H1 (cell line): Measurements from ENCODE around the gene PTMA. TPM values are rescaled to one million over a fixed set of nuclear protein-coding genes. Genes with fewer than 3 reads are reported as not detected.

ENCODE experiments used
- CTCF ChIA-PET: fragments of 300-600 bp; sonication (Branson Sonifier 250); formaldehyde crosslinking; loops from one replicate; lab custom pipeline; 2021; ENCODE audit not compliant: partially characterized antibody; lab: Charles Lee
- POLR2A ChIA-PET: fragments of 300-600 bp; sonication (Branson Sonifier 250); formaldehyde crosslinking; loops from one replicate; lab custom pipeline; 2021; ENCODE audit warnings: inconsistent platforms; ENCODE audit not compliant: partially characterized antibody; lab: Charles Lee
- DNase-seq, 2 experiments: peaks; one replicate each; pipeline versions ENCODE4 v3.0.0 to v3.0.0-alpha.2; 2010 to 2022; ENCODE audit warnings: low spot score in 2 of 2, low read depth in 1 of 2, mixed read lengths in 1 of 2
- FAIRE-seq: peaks from 2 replicates; lab custom pipeline; 2011; peaks lifted over from hg19 to GRCh38; lab: Jason Lieb, UNC
- H2AFZ ChIP-seq: 2 replicates; pipeline ENCODE4 v1.8.1; 2012; ENCODE audit warnings: low read length, inconsistent platforms
- H2AK5ac ChIP-seq: 2 replicates; pipeline ENCODE4 v1.6.1; 2013; ENCODE audit warnings: low read depth, low read length
- H2BK120ac ChIP-seq: replicated peaks from 2 replicates; pipeline ENCODE3; 2013; ENCODE audit warnings: low read depth, low read length, inconsistent platforms
- H2BK12ac ChIP-seq: 2 replicates; pipeline ENCODE4 v1.6.1; 2013; ENCODE audit warnings: low read depth, low read length
- H2BK15ac ChIP-seq: 2 replicates; pipeline ENCODE4 v1.6.1; 2013; ENCODE audit warnings: low read length
- H2BK20ac ChIP-seq: 2 replicates; pipeline ENCODE4 v1.6.1; 2013; ENCODE audit warnings: low read length
- H2BK5ac ChIP-seq: 2 replicates; pipeline ENCODE4 v1.6.1; 2013; ENCODE audit warnings: low read depth, low read length
- H3K14ac ChIP-seq: 2 replicates; pipeline ENCODE4 v1.6.1; 2013; ENCODE audit warnings: inconsistent platforms; ENCODE audit not compliant: insufficient read length
- H3K18ac ChIP-seq: 2 replicates; pipeline ENCODE4 v1.6.1; 2013; ENCODE audit warnings: low read length; ENCODE audit errors: extremely low read depth
- H3K23ac ChIP-seq: 2 replicates; pipeline ENCODE4 v1.6.1; 2013; ENCODE audit warnings: inconsistent platforms; ENCODE audit not compliant: insufficient read length
- H3K23me2 ChIP-seq: 2 replicates; pipeline ENCODE4 v1.6.1; 2013; ENCODE audit warnings: low read depth, low read length
- H3K27ac ChIP-seq: 2 replicates; pipeline ENCODE4 v1.6.1; 2011; ENCODE audit warnings: low read depth, low read length, inconsistent platforms
- H3K27me3 ChIP-seq, 4 experiments: replicated peaks in 1 of 4; 1 replicate in 1 of 4; 2 replicates in 3 of 4; pipeline versions ENCODE4 v1.6.1 to v1.8.1; 2011 to 2013; ENCODE audit warnings: low read length in 3 of 4, mild to moderate bottlenecking in 3 of 4, inconsistent platforms in 2 of 4, mixed read lengths in 2 of 4, moderate library complexity in 1 of 4; ENCODE audit not compliant: control insufficient read depth in 3 of 4, insufficient read depth in 3 of 4; ENCODE audit errors: extremely low read depth in 1 of 4
- H3K36me3 ChIP-seq, 4 experiments: 2 replicates each; pipeline versions ENCODE4 v1.6.1 to v1.8.1; 2011 to 2013; ENCODE audit warnings: mild to moderate bottlenecking in 4 of 4, low read length in 3 of 4, moderate library complexity in 2 of 4, control low read depth in 1 of 4, inconsistent platforms in 1 of 4; ENCODE audit not compliant: insufficient read depth in 4 of 4, control insufficient read depth in 2 of 4
- H3K4ac ChIP-seq: replicated peaks from 2 replicates; pipeline ENCODE3; 2013; ENCODE audit warnings: low read length, low read depth, mixed read lengths, inconsistent platforms; ENCODE audit not compliant: insufficient read length
- H3K4me1 ChIP-seq, 4 experiments: replicated peaks in 1 of 4; 1 replicate in 1 of 4; 2 replicates in 3 of 4; pipeline versions ENCODE4 v1.6.1 to v1.8.1; 2011 to 2013; ENCODE audit warnings: low read length in 3 of 4, inconsistent platforms in 2 of 4, mixed read lengths in 1 of 4; ENCODE audit not compliant: insufficient read depth in 4 of 4, control insufficient read depth in 3 of 4
- H3K4me2 ChIP-seq, 2 experiments: 2 replicates each; pipeline versions ENCODE4 v1.6.1 to v1.8.1; 2011 to 2013; ENCODE audit warnings: low read depth in 2 of 2, low read length in 2 of 2, control low read depth in 1 of 2, inconsistent platforms in 1 of 2, mild to moderate bottlenecking in 1 of 2; ENCODE audit not compliant: insufficient read depth in 1 of 2
- H3K4me3 ChIP-seq, 4 experiments: fragments of 200-600, 300-600 bp in 1 of 4; sonication (generic), shearing (Covaris generic), sonication (Bioruptor Twin) in 1 of 4; 2 replicates each; pipeline versions ENCODE4 v1.5.1 to v1.8.1; 2011 to 2016; ENCODE audit warnings: low read length in 4 of 4, low read depth in 3 of 4, control low read depth in 2 of 4, inconsistent platforms in 2 of 4, mild to moderate bottlenecking in 2 of 4, mixed read lengths in 1 of 4, moderate library complexity in 1 of 4; ENCODE audit not compliant: insufficient read depth in 2 of 4; ENCODE audit errors: extremely low read depth in 1 of 4
- H3K56ac ChIP-seq: replicated peaks from 2 replicates; pipeline ENCODE3; 2013; ENCODE audit warnings: low read depth, mild to moderate bottlenecking, mixed read lengths, low read length, inconsistent platforms; ENCODE audit not compliant: insufficient read length
- H3K79me1 ChIP-seq: 2 replicates; pipeline ENCODE4 v1.6.1; 2013; ENCODE audit warnings: low read depth, low read length, control low read depth
- H3K79me2 ChIP-seq, 2 experiments: 2 replicates each; pipeline versions ENCODE4 v1.6.1 to v1.8.1; 2012 to 2013; ENCODE audit warnings: low read length in 2 of 2, mild to moderate bottlenecking in 2 of 2, inconsistent platforms in 1 of 2; ENCODE audit not compliant: insufficient read depth in 2 of 2, control insufficient read depth in 1 of 2
- H3K9ac ChIP-seq, 4 experiments: replicated peaks in 1 of 4; 1 replicate in 1 of 4; 2 replicates in 3 of 4; pipeline versions ENCODE4 v1.6.1 to v1.8.1; 2011 to 2013; ENCODE audit warnings: low read depth in 3 of 4, low read length in 3 of 4, control low read depth in 2 of 4, mild to moderate bottlenecking in 2 of 4, moderate library complexity in 2 of 4, inconsistent platforms in 1 of 4; ENCODE audit errors: extremely low read depth in 1 of 4
- H3K9me3 ChIP-seq, 2 experiments: 2 replicates each; pipeline versions ENCODE4 v1.6.1 to v1.8.1; 2012 to 2013; ENCODE audit warnings: mild to moderate bottlenecking in 2 of 2, moderate library complexity in 2 of 2, control low read depth in 1 of 2, inconsistent platforms in 1 of 2, low read depth in 1 of 2, low read length in 1 of 2, mixed read lengths in 1 of 2; ENCODE audit not compliant: insufficient read depth in 2 of 2
- H4K20me1 ChIP-seq, 2 experiments: replicated peaks in 1 of 2; 2 replicates each; pipeline versions ENCODE3 to v1.8.1; 2011 to 2013; ENCODE audit warnings: inconsistent platforms in 2 of 2, low read length in 2 of 2, mild to moderate bottlenecking in 1 of 2; ENCODE audit not compliant: insufficient read depth in 2 of 2, control insufficient read depth in 1 of 2
- H4K5ac ChIP-seq: 2 replicates; pipeline ENCODE4 v1.6.1; 2013; ENCODE audit warnings: low read length, low read depth, mixed read lengths, inconsistent platforms; ENCODE audit not compliant: insufficient read length
- H4K8ac ChIP-seq: 2 replicates; pipeline ENCODE4 v1.8.0; 2013; ENCODE audit warnings: mild to moderate bottlenecking, moderate library complexity, low read length, inconsistent platforms; ENCODE audit not compliant: insufficient read depth; ENCODE audit errors: extremely low read depth
- H4K91ac ChIP-seq: replicated peaks from 2 replicates; pipeline ENCODE3; 2013; ENCODE audit warnings: low read length, mixed read lengths, inconsistent platforms; ENCODE audit not compliant: insufficient read length
- CTBP2 ChIP-seq: IDR thresholded peaks from 2 replicates; pipeline ENCODE4 v1.7.0; 2011; ENCODE audit warnings: borderline replicate concordance, mild to moderate bottlenecking, moderate library complexity, mixed read lengths, low read length; ENCODE audit not compliant: insufficient read depth, insufficient read length
- MAFK ChIP-seq: IDR thresholded peaks from 2 replicates; pipeline ENCODE4 v1.6.1; 2012; ENCODE audit warnings: low read depth, mild to moderate bottlenecking, improper control_type of control experiment, low read length
- POLR2A ChIP-seq, 2 experiments: IDR thresholded peaks; 1 replicate in 1 of 2; 2 replicates in 1 of 2; pipeline ENCODE4 v1.6.1; 2011; ENCODE audit warnings: low read depth in 2 of 2, low read length in 2 of 2, mild to moderate bottlenecking in 2 of 2; ENCODE audit errors: control extremely low read depth in 1 of 2
- POU5F1 ChIP-seq: IDR thresholded peaks from 2 replicates; pipeline ENCODE4 v1.6.1; 2011; ENCODE audit warnings: low read depth, mild to moderate bottlenecking, low read length, moderate library complexity
- RAD21 ChIP-seq, 2 experiments: IDR thresholded peaks in 1 of 2; conservative IDR thresholded peaks in 1 of 2; 2 replicates each; pipeline ENCODE4 v1.6.1; 2011; ENCODE audit warnings: low read depth in 2 of 2, low read length in 2 of 2, improper control_type of control experiment in 1 of 2, inconsistent platforms in 1 of 2, mild to moderate bottlenecking in 1 of 2, moderate library complexity in 1 of 2
- SP1 ChIP-seq: IDR thresholded peaks from 2 replicates; pipeline ENCODE4 v1.6.1; 2011; ENCODE audit warnings: low read depth, low read length
- TAF7 ChIP-seq: optimal IDR thresholded peaks from 2 replicates; pipeline ENCODE3; 2011; ENCODE audit warnings: low read depth, mild to moderate bottlenecking, inconsistent platforms, low read length, moderate library complexity, borderline replicate concordance
- WGBS, 2 experiments: shearing (Covaris generic) in 1 of 2; methylation state at CpG; one replicate each; pipeline versions ENCODE4 v1.1.6 to v1.1.7; 2013 to 2015; ENCODE audit warnings: low lambda C conversion rate in 2 of 2, mixed read lengths in 2 of 2, inconsistent platforms in 1 of 2, low coverage in 1 of 2, missing lambda C conversion rate in 1 of 2; ENCODE audit not compliant: insufficient replicate concordance in 2 of 2, insufficient coverage in 1 of 2, insufficient read length in 1 of 2; ENCODE audit errors: extremely low coverage in 1 of 2, missing lambda C conversion rate in 1 of 2; 5-methylcytosine and 5-hydroxymethylcytosine counted together
- polyA plus RNA-seq, 7 experiments: library from polyadenylated mRNA; depleted of rRNA in 3 of 7; stranded (reverse) in 5 of 7; unstranded in 2 of 7; fragments of >200 nt in 5 of 7; fragments of 200-250 nt in 2 of 7; gene quantifications; 1 replicate in 5 of 7; 2 replicates in 1 of 7; 4 replicates in 1 of 7; pipeline versions ENCODE4 v1.2.1 to v1.2.3, GENCODE V29; 2011 to 2013; ENCODE audit warnings: missing spikeins in 2 of 7, mixed read lengths in 2 of 7
- total RNA-seq: library from RNA; stranded (reverse); fragmentation: NEBNext Ultra II Directional; extraction: Animal tissue kit (Norgen Biotek cat#: 25700); gene quantifications from 2 replicates; pipeline ENCODE4 v1.2.1, GENCODE V29; 2021
- TF ChIP-seq, protein P1 (sequence below): IDR thresholded peaks from 2 replicates; pipeline ENCODE4 v1.6.1; 2012; ENCODE audit warnings: low read length, inconsistent platforms

Gene PTMA
- total and polyA plus RNA-seq, 2 of the 8 experiments (the other 6 are each of a cell fraction or from before 2014, with no cell fraction given) = 683 to 2,680 TPM

DNA sequence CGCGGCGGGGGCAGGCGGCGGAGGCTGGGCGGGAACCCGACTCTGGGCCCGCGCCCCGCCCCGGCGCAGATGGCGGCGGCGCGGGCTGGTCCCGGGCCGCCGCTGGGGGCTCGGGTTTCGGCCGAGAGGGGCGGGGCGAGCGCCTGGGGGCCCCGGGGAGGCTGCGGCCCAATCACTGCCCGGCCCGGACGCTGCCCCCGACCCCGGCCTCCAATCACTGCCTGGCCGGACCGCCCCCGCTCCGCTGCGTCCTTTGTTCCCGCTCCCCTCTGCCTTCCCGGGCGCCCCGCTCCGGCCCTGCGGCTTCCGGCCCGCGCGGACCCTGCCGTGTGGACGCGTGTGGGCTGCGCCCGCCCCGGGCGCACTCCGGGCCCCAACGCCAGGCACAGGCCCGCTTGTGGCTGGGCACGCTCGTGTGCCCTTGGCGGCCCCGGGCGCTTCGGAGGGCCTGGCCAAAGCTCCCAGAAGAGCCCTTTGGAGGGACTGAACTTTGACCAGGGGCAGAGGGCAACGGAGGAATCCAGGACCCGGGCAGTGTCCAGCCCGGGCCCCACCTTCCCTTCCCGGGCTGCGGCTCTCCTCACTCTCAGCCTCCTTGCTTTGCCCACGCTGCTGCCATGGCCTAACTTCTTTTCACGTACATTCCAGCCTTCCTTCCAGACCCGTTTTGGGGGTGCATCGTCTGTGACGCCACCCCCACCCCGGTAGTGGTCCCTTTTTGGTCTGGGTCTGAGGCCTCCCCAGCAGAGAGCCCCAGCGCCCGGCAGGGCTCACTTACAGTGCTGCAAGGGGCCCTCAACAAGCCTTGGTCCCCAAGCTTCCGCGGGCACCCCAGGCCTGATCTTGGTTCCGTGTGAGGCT, 27.1 kb upstream of the PTMA start:
- Histone ChIP-seq H3K14ac (no peak overlapping the region), H4K8ac (peak overlapping the region; percentile 99), H3K36me3 (no peaks in the 10 kb centered on the region), H3K27ac (peak overlapping the region; percentile 99), H3K79me2 (no peaks in the 10 kb centered on the region), H3K79me1 (no peaks in the 10 kb centered on the region), H2AK5ac (peak overlapping the region; percentile 97), H3K4me2 (peak overlapping the region; percentile 88 to 97), H3K23me2 (peaks cover 9% of the 10 kb centered on the region; the same call in 1 of the 2 replicates), H4K5ac (peak overlapping the region; percentile 98), H3K4me3 (peak overlapping the region; percentile 66 to 88 (median 70)), H2BK20ac (no peak overlapping the region), H4K20me1 (no peaks in the 10 kb centered on the region), H3K4me1 (peaks cover 0 to 40% (median 24%) of the 10 kb centered on the region in 4 experiments; a peak in 6 of 7 replicates), H4K91ac (peak overlapping the region; percentile 99), H3K27me3 (no peaks in the 10 kb centered on the region), H2BK5ac (peak overlapping the region; percentile 98), H2BK15ac (0 out of 2 replicates have a peak overlapping the region, but pooled peaks have one; percentile 46), H3K9ac (peak overlapping the region; percentile 93 to 96 (median 94)), H3K18ac (peak overlapping the region; percentile 100), H2BK12ac (0 out of 2 replicates have a peak overlapping the region, but pooled peaks have one; percentile 84), H2AFZ (no peak overlapping the region), H3K9me3 (no peaks in the 10 kb centered on the region), H3K56ac (peak overlapping the region; percentile 100), H3K4ac (peak overlapping the region; percentile 100), H2BK120ac (peak overlapping the region; percentile 55), H3K23ac (no peak overlapping the region)
- 10% methylated on average over 45 of the region's 79 CpGs; no CpG with 5 or more reads in 1 of the 2 experiments for WGBS, 2 experiments
- no peak for FAIRE-seq
- ChIA-PET POLR2A (interaction anchor here (0.6 to 27.8 kb wide), 11 partner anchors 3 to 122 kb away, joined by 3 to 1080 read pairs (median 5); partner anchors contain the start of gene PTMA), CTCF (interaction anchor here (1.2 to 31.4 kb wide), 9 partner anchors 8 to 164 kb away, joined by 3 to 555 read pairs (median 7); no protein-coding TSS in a partner anchor)
- peak in 1 of 2 experiments; percentile 91 for DNase-seq
- TF ChIP-seq, protein P1, sequence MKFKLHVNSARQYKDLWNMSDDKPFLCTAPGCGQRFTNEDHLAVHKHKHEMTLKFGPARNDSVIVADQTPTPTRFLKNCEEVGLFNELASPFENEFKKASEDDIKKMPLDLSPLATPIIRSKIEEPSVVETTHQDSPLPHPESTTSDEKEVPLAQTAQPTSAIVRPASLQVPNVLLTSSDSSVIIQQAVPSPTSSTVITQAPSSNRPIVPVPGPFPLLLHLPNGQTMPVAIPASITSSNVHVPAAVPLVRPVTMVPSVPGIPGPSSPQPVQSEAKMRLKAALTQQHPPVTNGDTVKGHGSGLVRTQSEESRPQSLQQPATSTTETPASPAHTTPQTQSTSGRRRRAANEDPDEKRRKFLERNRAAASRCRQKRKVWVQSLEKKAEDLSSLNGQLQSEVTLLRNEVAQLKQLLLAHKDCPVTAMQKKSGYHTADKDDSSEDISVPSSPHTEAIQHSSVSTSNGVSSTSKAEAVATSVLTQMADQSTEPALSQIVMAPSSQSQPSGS = peak; percentile 38; the same call in 1 of the 2 replicates
- TF ChIP-seq MAFK (no peak), SP1 (0 out of 2 replicates have a peak, but pooled peaks have one; percentile 11), RAD21 (IDR thresholded peaks at IDR 0.05 in 1 of 2, conservative IDR thresholded peaks at IDR 0.05 in 1 of 2; ENCODE audit: low read depth in 2 of 2, low read length in 2 of 2) (no peak; a peak in 1 of 4 replicates), POLR2A (IDR thresholded peaks at IDR 0.05; ENCODE audit: control extremely low read depth in 1 of 2, low read depth in 2 of 2, low read length in 2 of 2) (peak in 1 of 2 experiments; percentile 80; a peak in 2 of 3 replicates), TAF7 (peak; percentile 86), CTBP2 (no peak), POU5F1 (no peak)
